ENCODE data around the gene HSBP1L1. TPM values are rescaled to one million over a fixed set of nuclear protein-coding genes. Genes with fewer than 3 reads are reported as not detected.

The HSBP1L1 gene
- total and polyA plus RNA-seq, 2 experiments from 2014 or later, result 1.8 to 3.7 TPM

DNA sequence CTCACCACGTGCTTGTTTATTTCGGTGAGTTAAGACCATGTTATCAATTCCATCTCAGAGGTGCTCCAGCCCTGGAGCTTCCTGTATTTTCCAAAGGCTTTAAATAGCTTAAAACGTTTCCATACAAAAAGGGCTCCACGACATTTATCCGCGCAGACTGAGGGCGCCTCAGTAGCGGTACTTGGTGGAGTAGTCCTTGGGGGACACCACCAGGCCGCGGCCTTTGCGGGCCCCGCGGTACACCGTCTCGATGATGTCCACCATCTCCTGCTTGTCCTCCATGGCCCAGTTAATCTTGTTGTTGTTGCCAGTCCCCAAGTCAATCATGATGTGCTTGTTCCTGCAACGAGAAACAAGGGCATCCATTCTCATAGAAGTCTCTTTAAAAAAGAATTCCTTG lies 9.1 kb downstream of the HSBP1L1 start (continued):
- TF ChIP-seq, protein P1, sequence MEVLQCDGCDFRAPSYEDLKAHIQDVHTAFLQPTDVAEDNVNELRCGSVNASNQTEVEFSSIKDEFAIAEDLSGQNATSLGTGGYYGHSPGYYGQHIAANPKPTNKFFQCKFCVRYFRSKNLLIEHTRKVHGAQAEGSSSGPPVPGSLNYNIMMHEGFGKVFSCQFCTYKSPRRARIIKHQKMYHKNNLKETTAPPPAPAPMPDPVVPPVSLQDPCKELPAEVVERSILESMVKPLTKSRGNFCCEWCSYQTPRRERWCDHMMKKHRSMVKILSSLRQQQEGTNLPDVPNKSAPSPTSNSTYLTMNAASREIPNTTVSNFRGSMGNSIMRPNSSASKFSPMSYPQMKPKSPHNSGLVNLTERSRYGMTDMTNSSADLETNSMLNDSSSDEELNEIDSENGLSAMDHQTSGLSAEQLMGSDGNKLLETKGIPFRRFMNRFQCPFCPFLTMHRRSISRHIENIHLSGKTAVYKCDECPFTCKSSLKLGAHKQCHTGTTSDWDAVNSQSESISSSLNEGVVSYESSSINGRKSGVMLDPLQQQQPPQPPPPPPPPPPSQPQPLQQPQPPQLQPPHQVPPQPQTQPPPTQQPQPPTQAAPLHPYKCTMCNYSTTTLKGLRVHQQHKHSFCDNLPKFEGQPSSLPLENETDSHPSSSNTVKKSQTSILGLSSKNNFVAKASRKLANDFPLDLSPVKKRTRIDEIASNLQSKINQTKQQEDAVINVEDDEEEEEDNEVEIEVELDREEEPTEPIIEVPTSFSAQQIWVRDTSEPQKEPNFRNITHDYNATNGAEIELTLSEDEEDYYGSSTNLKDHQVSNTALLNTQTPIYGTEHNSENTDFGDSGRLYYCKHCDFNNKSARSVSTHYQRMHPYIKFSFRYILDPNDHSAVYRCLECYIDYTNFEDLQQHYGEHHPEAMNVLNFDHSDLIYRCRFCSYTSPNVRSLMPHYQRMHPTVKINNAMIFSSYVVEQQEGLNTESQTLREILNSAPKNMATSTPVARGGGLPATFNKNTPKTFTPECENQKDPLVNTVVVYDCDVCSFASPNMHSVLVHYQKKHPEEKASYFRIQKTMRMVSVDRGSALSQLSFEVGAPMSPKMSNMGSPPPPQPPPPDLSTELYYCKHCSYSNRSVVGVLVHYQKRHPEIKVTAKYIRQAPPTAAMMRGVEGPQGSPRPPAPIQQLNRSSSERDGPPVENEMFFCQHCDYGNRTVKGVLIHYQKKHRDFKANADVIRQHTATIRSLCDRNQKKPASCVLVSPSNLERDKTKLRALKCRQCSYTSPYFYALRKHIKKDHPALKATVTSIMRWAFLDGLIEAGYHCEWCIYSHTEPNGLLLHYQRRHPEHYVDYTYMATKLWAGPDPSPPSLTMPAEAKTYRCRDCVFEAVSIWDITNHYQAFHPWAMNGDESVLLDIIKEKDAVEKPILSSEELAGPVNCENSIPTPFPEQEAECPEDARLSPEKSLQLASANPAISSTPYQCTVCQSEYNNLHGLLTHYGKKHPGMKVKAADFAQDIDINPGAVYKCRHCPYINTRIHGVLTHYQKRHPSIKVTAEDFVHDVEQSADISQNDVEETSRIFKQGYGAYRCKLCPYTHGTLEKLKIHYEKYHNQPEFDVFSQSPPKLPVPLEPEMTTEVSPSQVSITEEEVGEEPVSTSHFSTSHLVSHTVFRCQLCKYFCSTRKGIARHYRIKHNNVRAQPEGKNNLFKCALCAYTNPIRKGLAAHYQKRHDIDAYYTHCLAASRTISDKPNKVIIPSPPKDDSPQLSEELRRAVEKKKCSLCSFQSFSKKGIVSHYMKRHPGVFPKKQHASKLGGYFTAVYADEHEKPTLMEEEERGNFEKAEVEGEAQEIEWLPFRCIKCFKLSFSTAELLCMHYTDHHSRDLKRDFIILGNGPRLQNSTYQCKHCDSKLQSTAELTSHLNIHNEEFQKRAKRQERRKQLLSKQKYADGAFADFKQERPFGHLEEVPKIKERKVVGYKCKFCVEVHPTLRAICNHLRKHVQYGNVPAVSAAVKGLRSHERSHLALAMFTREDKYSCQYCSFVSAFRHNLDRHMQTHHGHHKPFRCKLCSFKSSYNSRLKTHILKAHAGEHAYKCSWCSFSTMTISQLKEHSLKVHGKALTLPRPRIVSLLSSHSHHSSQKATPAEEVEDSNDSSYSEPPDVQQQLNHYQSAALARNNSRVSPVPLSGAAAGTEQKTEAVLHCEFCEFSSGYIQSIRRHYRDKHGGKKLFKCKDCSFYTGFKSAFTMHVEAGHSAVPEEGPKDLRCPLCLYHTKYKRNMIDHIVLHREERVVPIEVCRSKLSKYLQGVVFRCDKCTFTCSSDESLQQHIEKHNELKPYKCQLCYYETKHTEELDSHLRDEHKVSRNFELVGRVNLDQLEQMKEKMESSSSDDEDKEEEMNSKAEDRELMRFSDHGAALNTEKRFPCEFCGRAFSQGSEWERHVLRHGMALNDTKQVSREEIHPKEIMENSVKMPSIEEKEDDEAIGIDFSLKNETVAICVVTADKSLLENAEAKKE (CRISPR knock-in tag; IDR thresholded peaks at IDR 0.05), result no peak
- TF ChIP-seq EZH2phosphoT487 (IDR thresholded peaks at IDR 0.05; ENCODE audit: unreplicated experiment) (no peak), STAT1 (IDR thresholded peaks at IDR 0.05; ENCODE audit: unreplicated experiment) (no peak), ZNF114 (CRISPR knock-in tag; IDR thresholded peaks at IDR 0.05) (no peak)
- TF ChIP-seq, protein P2, sequence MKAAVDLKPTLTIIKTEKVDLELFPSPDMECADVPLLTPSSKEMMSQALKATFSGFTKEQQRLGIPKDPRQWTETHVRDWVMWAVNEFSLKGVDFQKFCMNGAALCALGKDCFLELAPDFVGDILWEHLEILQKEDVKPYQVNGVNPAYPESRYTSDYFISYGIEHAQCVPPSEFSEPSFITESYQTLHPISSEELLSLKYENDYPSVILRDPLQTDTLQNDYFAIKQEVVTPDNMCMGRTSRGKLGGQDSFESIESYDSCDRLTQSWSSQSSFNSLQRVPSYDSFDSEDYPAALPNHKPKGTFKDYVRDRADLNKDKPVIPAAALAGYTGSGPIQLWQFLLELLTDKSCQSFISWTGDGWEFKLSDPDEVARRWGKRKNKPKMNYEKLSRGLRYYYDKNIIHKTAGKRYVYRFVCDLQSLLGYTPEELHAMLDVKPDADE (IDR thresholded peaks at IDR 0.05), result no peak
- TF ChIP-seq, protein P3, sequence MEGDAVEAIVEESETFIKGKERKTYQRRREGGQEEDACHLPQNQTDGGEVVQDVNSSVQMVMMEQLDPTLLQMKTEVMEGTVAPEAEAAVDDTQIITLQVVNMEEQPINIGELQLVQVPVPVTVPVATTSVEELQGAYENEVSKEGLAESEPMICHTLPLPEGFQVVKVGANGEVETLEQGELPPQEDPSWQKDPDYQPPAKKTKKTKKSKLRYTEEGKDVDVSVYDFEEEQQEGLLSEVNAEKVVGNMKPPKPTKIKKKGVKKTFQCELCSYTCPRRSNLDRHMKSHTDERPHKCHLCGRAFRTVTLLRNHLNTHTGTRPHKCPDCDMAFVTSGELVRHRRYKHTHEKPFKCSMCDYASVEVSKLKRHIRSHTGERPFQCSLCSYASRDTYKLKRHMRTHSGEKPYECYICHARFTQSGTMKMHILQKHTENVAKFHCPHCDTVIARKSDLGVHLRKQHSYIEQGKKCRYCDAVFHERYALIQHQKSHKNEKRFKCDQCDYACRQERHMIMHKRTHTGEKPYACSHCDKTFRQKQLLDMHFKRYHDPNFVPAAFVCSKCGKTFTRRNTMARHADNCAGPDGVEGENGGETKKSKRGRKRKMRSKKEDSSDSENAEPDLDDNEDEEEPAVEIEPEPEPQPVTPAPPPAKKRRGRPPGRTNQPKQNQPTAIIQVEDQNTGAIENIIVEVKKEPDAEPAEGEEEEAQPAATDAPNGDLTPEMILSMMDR (conservative IDR thresholded peaks at IDR 0.05; ENCODE audit: low read depth in 2 of 2), result no peak

All from GM23338 (cell line).